K562 (cell line): ENCODE data around the gene HRC.
"Not testable (repeated sequence)": the region's sequence is repeated elsewhere in the genome, so short reads cannot be mapped to it uniquely, and the experiment has no call there.

ENCODE experiments used
- CTCF ChIP-seq, 3 experiments: IDR thresholded peaks in 2 of 3; conservative IDR thresholded peaks in 1 of 3; 2 replicates each; pipeline ENCODE4 v1.5.1; 2011 to 2012; ENCODE audit warnings: low read length in 3 of 3, mild to moderate bottlenecking in 3 of 3, control low read depth in 2 of 3, improper control_type of control experiment in 1 of 3, inconsistent platforms in 1 of 3, low read depth in 1 of 3, mixed read lengths in 1 of 3, moderate library complexity in 1 of 3; ENCODE audit not compliant: insufficient read depth in 2 of 3
- EZH2 ChIP-seq: IDR thresholded peaks from 2 replicates; pipeline ENCODE4 v1.6.1; 2012; ENCODE audit warnings: low read depth, mild to moderate bottlenecking, inconsistent platforms, low read length, borderline replicate concordance
- FOXM1 ChIP-seq, 2 experiments: fragments of 450-650 bp in 1 of 2; sonication (generic) in 1 of 2; formaldehyde crosslinking in 1 of 2; IDR thresholded peaks; 2 replicates each; pipeline versions ENCODE4 v1.6.1 to v1.9.0; 2017 to 2022; ENCODE audit warnings: low read depth in 2 of 2, mild to moderate bottlenecking in 2 of 2, missing genetic modification reagents in 1 of 2, moderate library complexity in 1 of 2
- JUN ChIP-seq, 2 experiments: sonication (generic) in 1 of 2; formaldehyde crosslinking in 1 of 2; IDR thresholded peaks; 2 replicates each; pipeline versions ENCODE4 v1.6.1 to v1.8.0; 2012 to 2022; ENCODE audit warnings: borderline replicate concordance in 2 of 2, mild to moderate bottlenecking in 2 of 2, improper control_type of control experiment in 1 of 2, low read depth in 1 of 2, low read length in 1 of 2, missing genetic modification reagents in 1 of 2
- JUND ChIP-seq, 2 experiments: IDR thresholded peaks; 2 replicates in 1 of 2; 3 replicates in 1 of 2; pipeline ENCODE4 v1.6.1; 2011; ENCODE audit warnings: borderline replicate concordance in 2 of 2, low read depth in 2 of 2, low read length in 2 of 2, improper control_type of control experiment in 1 of 2, missing biosample characterization in 1 of 2, missing genetic modification characterization in 1 of 2, missing genetic modification reagents in 1 of 2
- REST ChIP-seq, 2 experiments: fragments of 450-650 bp; formaldehyde crosslinking in 1 of 2; IDR thresholded peaks; 2 replicates each; pipeline versions ENCODE4 v1.4.0 to v1.6.1; 2014 to 2020; ENCODE audit warnings: mild to moderate bottlenecking in 2 of 2, borderline replicate concordance in 1 of 2, low read depth in 1 of 2

- TF ChIP-seq FOXM1 (IDR thresholded peaks at IDR 0.05; ENCODE audit: low read depth); FOXM1 (CRISPR knock-in tag; IDR thresholded peaks at IDR 0.05; ENCODE audit: low read depth); CTCF (IDR thresholded peaks at IDR 0.05 in 2 of 3, conservative IDR thresholded peaks at IDR 0.05 in 1 of 3; ENCODE audit: insufficient read depth in 2 of 3, low read depth in 1 of 3, low read length in 3 of 3); JUND (IDR thresholded peaks at IDR 0.05; ENCODE audit: borderline replicate concordance, low read depth, low read length); JUND (tag; IDR thresholded peaks at IDR 0.05; ENCODE audit: borderline replicate concordance, low read depth, low read length); JUN (IDR thresholded peaks at IDR 0.05; ENCODE audit: borderline replicate concordance, low read depth, low read length); JUN (CRISPR knock-in tag; IDR thresholded peaks at IDR 0.05; ENCODE audit: borderline replicate concordance); EZH2; REST (IDR thresholded peaks at IDR 0.05; ENCODE audit: borderline replicate concordance); REST (CRISPR knock-in tag; IDR thresholded peaks at IDR 0.05; ENCODE audit: low read depth): not testable (repeated sequence)
Measured at GRCh38 chr19:49121841-49122240, 33.4 kb downstream of the HRC start.
